Activated CD4-positive, alpha-beta T cell treated with anti-CD3 and anti-CD28 coated beads, Interleukin-2, amount 10 ng/mL, durations not matched to agents 7 days and 5 days (primary cell): ENCODE measurements around the gene SH3PXD2B. TPM values are rescaled to one million over a fixed set of nuclear protein-coding genes. Genes with fewer than 3 reads are reported as not detected.
"Not testable (repeated sequence)": the region's sequence is repeated elsewhere in the genome, so short reads cannot be mapped to it uniquely, and the experiment has no call there.

ENCODE experiments used
- CTCF ChIA-PET: fragments of 350-600 bp; sonication (Branson Sonifier 250); formaldehyde crosslinking; loops from one replicate; lab custom pipeline; 2021; ENCODE audit warnings: antibody characterized with exemption; lab: Charles Lee
- POLR2A ChIA-PET: fragments of 350-600 bp; sonication (Branson Sonifier 250); formaldehyde crosslinking; loops from one replicate; lab custom pipeline; 2021; ENCODE audit warnings: antibody characterized with exemption; lab: Charles Lee
- DNase-seq: peaks from one replicate; pipeline ENCODE4 v3.0.0-alpha.2; 2020
- H3K27ac Mint-ChIP-seq: one replicate; pipeline ENCODE4 v1.8.0; 2021; ENCODE audit warnings: mild to moderate bottlenecking, moderate library complexity, mixed read lengths
- H3K27me3 Mint-ChIP-seq: one replicate; pipeline ENCODE4 v1.8.0; 2021; ENCODE audit warnings: mixed read lengths
- H3K36me3 Mint-ChIP-seq: one replicate; pipeline ENCODE4 v1.8.0; 2021; ENCODE audit warnings: low read depth, mixed read lengths
- H3K4me1 Mint-ChIP-seq: one replicate; pipeline ENCODE4 v1.8.0; 2021; ENCODE audit warnings: mixed read lengths
- H3K4me3 Mint-ChIP-seq: one replicate; pipeline ENCODE4 v1.8.0; 2021; ENCODE audit warnings: mild to moderate bottlenecking, moderate library complexity, mixed read lengths
- H3K9me3 Mint-ChIP-seq: one replicate; pipeline ENCODE4 v1.8.0; 2021; ENCODE audit warnings: mixed read lengths
- total RNA-seq, 2 experiments: library from RNA; stranded (reverse); gene quantifications; one replicate each; pipeline ENCODE4 v1.2.3, GENCODE V29; 2021

SH3PXD2B gene
- total RNA-seq, 2 experiments from 2014 or later, result 0.33 to 0.35 TPM

DNA sequence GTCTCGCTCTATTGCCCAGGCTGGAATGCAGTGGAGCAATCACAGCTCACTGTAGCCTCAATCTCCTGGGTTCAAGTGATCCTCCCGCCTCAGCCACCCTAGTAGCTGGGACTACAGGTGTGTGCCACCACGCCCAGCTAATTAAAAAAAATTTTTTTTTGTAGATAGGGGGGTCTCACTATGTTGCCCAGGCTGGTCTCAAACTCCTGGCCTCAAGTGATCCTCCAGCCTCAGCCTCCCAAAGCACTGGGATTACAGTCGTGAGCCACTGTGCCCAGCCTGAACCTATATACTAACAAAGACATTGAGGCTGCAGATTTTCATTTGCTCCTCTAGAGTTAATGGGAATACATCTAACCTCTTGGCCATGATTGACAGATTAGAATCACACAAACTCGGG lies 105.6 kb downstream of the SH3PXD2B start:
- H3K4me1 Mint-ChIP-seq, POLR2A ChIA-PET, DNase-seq, H3K9me3 Mint-ChIP-seq, H3K4me3 Mint-ChIP-seq, CTCF ChIA-PET, H3K27ac Mint-ChIP-seq, H3K27me3 Mint-ChIP-seq, H3K36me3 Mint-ChIP-seq: not testable (repeated sequence)

DNA sequence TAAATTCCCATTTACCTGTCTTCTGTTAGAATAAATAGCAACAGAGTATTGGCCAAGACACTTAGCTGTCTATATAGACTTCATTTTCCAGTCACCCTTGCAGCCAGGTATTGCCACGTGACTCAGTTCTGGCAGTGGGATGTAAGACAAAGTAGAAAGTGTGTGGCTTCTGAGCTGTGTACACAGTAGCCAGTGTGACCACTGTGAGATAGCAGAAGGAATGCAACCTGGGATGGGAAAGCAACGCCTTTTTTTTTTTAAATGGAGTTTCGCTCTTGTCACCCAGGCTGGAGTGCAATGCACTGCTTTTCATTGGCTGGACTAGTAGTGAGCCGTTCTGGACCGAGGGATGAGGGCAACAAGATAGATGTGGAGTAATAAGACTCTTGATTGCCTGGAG lies 106.2 kb downstream of the SH3PXD2B start:
- ChIA-PET CTCF (interaction anchor here (0.7 kb wide), 1 partner anchor 26 kb away, joined by 3 read pairs; no protein-coding TSS in a partner anchor), POLR2A (no interaction called here)
- H3K36me3 Mint-ChIP-seq, result no peaks in the 10 kb centered on the region
- DNase-seq, result no peak
- no peaks in the 10 kb centered on the region for H3K27me3 Mint-ChIP-seq
- no peak overlapping the region for H3K4me3 Mint-ChIP-seq
- H3K9me3 Mint-ChIP-seq, result no peaks in the 10 kb centered on the region
- H3K27ac Mint-ChIP-seq, result no peak overlapping the region
- no peaks in the 10 kb centered on the region for H3K4me1 Mint-ChIP-seq

DNA sequence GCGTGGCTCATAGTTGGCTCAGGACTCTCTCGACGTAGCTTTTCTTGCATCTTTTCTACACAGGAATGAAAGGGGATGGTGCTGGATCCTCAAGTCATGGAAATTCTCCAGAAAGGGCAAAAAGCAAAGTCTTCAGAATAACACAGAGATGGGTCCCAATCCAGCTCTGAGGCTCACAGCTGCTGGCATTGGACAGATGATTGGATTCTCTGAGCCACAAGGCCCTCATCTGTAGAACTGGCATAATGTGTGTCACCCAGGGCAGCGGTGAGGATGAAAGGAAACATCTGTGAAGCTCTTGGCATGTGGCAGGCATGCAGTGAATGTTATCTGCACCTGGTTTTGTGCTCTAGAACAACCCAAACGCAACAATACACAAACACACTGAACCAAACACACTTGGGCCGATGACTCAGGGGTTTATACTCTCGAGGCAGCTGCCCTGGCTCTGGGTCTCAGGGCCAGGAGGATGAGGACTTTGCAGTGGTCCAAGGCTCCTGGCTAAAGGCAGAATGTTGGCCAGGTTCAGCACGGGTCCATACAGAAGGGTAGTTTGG lies 106.8 kb downstream of the SH3PXD2B start:
- no peaks in the 10 kb centered on the region for H3K4me1 Mint-ChIP-seq
- ChIA-PET POLR2A (no interaction called here), CTCF (interaction anchor here (0.7 to 1.1 kb wide), 2 partner anchors 27 to 104 kb away, joined by 3 read pairs; no protein-coding TSS in a partner anchor)
- H3K4me3 Mint-ChIP-seq, result no peak overlapping the region
- no peaks in the 10 kb centered on the region for H3K27me3 Mint-ChIP-seq
- no peak for DNase-seq
- no peak overlapping the region for H3K27ac Mint-ChIP-seq
- no peaks in the 10 kb centered on the region for H3K36me3 Mint-ChIP-seq
- H3K9me3 Mint-ChIP-seq, result no peaks in the 10 kb centered on the region

DNA sequence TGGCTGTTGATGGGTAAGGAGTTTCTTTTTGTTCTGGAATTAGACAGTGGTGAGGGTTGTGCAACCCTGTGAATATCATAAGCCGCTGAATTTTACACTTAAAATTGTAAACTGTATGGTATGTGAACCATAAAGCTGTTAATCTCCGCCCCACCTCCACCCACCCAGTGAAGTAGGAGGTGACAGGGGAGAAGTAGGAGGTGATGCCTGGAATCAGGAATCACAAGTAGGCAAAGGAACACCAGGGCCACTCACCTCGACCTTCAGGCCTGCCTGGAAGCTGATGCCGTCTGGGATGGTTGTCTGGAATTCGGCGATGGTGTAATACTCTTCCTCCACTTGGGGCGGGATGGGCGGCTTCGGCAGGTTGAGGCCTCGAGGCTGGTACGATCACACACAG lies 108.4 kb downstream of the SH3PXD2B start:
- POLR2A ChIA-PET, result no interaction called here
- H3K27me3 Mint-ChIP-seq, result no peaks in the 10 kb centered on the region
- no peaks in the 10 kb centered on the region for H3K36me3 Mint-ChIP-seq
- H3K27ac Mint-ChIP-seq, result no peak overlapping the region
- DNase-seq, result no peak
- H3K4me3 Mint-ChIP-seq, result no peak overlapping the region
- CTCF ChIA-PET, result no interaction called here
- H3K9me3 Mint-ChIP-seq, result no peaks in the 10 kb centered on the region
- H3K4me1 Mint-ChIP-seq, result no peaks in the 10 kb centered on the region

DNA sequence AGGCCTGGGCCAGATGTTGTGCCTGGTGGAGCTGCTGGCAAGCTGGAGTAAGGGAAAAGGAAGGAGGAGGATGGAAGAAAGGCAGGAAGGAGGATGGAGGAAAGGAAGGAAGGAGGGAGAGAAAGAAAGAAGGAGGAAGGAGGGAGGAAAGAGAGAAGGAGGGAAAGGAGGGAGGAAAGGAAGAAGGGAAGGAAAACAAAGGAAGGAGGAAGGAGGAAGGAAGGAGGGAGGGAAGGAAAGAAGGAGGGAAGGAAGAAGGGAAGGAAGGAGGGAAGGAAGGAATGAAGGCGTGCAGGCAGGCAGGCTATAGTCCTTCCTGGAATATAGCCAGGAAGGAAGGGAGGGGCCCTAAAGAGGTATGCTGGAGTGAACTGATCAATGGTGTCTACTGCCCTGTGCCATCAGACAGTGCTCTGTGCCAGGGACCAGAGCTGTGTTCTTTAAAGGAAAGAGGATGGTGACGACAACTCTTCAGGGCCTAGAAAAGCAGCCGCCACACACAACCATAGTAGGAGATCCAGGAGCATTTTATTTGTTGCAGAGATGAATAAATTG lies 109.4 kb downstream of the SH3PXD2B start:
- POLR2A ChIA-PET, result no interaction called here
- Mint-ChIP-seq H3K9me3 (no peaks in the 10 kb centered on the region), H3K27ac (no peak overlapping the region), H3K4me1 (no peaks in the 10 kb centered on the region), H3K36me3 (no peaks in the 10 kb centered on the region), H3K27me3 (no peaks in the 10 kb centered on the region), H3K4me3 (no peak overlapping the region)
- no peak for DNase-seq
- CTCF ChIA-PET, result no interaction called here

DNA sequence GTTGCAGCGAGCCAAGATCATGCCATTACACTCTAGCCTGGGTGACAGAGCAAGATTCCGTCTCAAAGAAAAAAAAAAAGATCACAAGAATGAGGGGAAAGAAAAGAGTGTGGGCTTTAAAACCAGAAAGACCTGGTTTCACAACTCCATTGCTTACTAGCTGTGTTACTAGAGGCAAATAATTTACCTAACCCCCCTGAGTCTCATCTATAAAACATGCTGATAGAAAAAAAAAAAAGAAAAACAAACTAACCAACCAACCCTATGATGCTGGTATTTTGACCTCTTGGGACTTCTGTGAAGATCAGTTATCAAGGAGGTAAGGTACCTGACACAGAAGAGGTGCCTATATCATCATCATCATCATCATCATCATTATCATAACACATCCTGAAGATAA lies 110.6 kb downstream of the SH3PXD2B start:
- Mint-ChIP-seq H3K4me3 (no peak overlapping the region), H3K27ac (no peak overlapping the region)
- no peak for DNase-seq

DNA sequence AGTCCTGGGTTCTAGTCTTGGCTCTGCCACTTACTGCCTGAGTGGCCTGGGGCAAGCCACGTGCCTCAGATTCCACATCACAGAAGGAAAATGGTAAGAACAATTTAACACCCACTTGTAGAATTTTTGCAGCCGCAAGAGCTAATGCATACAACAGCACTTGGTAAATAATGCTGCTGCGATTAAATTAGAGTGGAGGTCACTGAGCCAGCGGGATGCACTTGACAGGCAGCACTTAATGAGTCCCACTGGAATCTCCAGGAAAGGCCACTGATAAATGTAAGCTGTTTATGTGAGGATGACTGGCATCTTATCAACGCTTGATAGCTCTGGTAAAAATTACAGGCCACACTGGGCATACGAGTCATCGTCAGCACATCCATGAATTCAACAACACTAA lies 111.4 kb downstream of the SH3PXD2B start:
- Mint-ChIP-seq H3K27me3 (no peaks in the 10 kb centered on the region), H3K36me3 (no peaks in the 10 kb centered on the region), H3K9me3 (no peaks in the 10 kb centered on the region), H3K4me3 (no peak overlapping the region), H3K4me1 (no peaks in the 10 kb centered on the region), H3K27ac (no peak overlapping the region)
- CTCF ChIA-PET, result interaction anchor here (1.0 kb wide), 1 partner anchor 498 kb away, joined by 3 read pairs; no protein-coding TSS in a partner anchor
- no peak for DNase-seq
- POLR2A ChIA-PET, result no interaction called here

More for the DNA sequence above, 110.6 kb downstream of the SH3PXD2B start:
- Mint-ChIP-seq H3K9me3 (no peaks in the 10 kb centered on the region), H3K36me3 (no peaks in the 10 kb centered on the region), H3K27me3 (no peaks in the 10 kb centered on the region), H3K4me1 (no peaks in the 10 kb centered on the region)
- ChIA-PET POLR2A (no interaction called here), CTCF (interaction anchor here (1.0 kb wide), 1 partner anchor 499 kb away, joined by 3 read pairs; no protein-coding TSS in a partner anchor)

DNA sequence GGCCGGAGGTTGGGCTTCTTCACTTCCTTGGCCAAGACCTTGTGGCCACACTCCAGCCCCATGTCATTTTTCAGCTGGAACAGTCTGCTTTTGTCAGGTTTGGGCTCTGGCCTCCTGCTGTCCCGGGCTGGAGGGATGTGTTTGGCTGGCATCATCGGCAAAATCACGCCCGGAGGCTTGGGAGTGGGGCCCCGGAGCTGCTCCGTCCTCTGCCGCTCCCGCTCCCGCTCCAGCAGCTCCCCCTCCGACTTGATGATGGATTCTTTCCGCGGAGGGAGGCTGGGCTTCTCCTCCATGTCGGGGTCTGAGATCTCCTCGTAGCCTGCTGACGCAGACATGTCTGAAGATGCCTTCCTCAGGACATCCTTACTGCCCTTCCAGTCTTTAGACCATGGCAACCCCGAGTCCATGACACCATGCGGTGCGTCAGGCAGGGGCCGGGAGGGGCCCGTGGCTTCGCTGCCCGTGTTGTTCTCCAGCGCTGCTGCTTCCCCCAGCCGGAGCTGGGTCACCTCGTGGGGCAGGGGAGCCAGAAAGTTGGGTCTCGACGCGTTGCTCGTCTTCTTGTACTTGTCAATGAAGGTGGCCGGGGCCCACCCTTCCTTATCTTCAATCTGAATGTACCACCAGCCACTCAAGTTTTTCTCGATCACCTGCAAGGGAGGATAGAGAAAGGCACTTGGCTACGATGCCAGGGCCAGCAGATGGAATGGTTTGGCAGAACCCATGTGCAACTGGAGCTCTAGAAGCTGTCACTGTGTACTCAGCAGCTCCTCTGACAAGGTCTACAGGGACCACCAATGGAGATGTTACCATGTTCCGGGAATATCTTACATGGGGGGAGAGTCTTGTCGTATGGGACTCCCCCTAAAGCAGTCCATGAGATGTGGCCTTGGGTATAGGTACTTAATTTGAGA lies 114.8 kb downstream of the SH3PXD2B start:
- Mint-ChIP-seq H3K9me3 (no peaks in the 10 kb centered on the region), H3K36me3 (no peaks in the 10 kb centered on the region), H3K27ac (no peak overlapping the region), H3K27me3 (no peaks in the 10 kb centered on the region), H3K4me1 (no peaks in the 10 kb centered on the region), H3K4me3 (no peak overlapping the region)
- ChIA-PET POLR2A (interaction anchor here (0.6 kb wide), 1 partner anchor 140 kb away, joined by 3 read pairs; no protein-coding TSS in a partner anchor), CTCF (interaction anchor here (0.6 to 1.0 kb wide), 2 partner anchors 19 to 421 kb away, joined by 3 read pairs; no protein-coding TSS in a partner anchor)
- DNase-seq, result no peak

DNA sequence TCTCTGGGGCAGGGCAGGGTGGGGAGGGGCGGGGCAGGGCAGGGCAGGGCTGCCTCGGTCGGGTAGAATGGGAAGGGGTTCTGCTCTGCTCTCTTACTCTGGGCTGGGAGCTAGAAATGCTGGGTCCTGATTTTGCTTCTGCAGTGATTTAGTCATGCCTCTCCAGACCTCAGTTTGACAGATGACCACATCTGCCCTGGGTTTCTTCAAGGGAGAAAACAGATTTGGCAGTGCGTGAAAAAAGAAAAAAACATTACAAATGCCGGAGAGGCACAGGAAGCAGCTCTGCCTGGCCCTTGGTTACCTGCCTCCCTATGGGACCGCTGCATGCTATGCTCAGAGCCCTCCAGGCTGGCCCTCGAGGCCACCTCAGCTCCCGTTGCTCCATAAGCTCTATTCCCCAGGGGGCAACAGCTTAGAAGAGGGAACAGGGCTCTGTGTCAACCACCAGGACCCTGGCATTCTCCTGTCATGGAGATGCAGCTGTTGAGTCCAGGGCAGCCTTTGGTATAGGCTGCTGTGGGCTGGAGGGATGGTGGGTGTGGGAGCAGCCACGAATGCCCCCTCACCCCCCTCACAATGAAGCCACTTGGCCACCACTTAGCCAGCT lies 117.5 kb downstream of the SH3PXD2B start:
- H3K27me3 Mint-ChIP-seq, result no peaks in the 10 kb centered on the region
- H3K4me3 Mint-ChIP-seq, result no peak overlapping the region
- DNase-seq, result no peak
- no peaks in the 10 kb centered on the region for H3K9me3 Mint-ChIP-seq
- H3K27ac Mint-ChIP-seq, result no peak overlapping the region
- no peaks in the 10 kb centered on the region for H3K4me1 Mint-ChIP-seq
- POLR2A ChIA-PET, result no interaction called here
- H3K36me3 Mint-ChIP-seq, result no peaks in the 10 kb centered on the region
- CTCF ChIA-PET, result interaction anchor here (0.7 kb wide), 1 partner anchor 20 kb away, joined by 3 read pairs; no protein-coding TSS in a partner anchor

DNA sequence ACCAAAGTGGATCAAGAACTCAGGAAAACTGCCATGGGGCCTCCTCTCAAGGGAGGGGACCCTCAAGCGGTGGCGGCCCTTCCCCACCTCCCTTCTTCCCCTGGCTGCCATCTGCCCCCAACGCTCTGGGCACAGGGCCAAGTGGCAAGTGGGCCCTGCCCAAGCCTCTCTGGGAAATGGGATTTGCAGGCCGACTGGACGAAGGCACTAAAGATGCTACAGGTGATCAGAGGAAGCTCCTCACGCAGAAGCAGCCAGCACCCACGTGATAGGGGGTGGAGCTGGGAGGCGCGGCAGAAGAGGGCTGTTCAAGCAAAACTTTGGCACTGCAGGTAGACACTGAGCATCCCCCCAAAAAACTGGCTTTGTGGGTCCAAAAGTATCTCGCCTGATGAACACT lies 118.1 kb downstream of the SH3PXD2B start:
- CTCF ChIA-PET, result interaction anchor here (0.7 to 1.0 kb wide), 2 partner anchors 16 to 19 kb away, joined by 3 read pairs; no protein-coding TSS in a partner anchor

DNA sequence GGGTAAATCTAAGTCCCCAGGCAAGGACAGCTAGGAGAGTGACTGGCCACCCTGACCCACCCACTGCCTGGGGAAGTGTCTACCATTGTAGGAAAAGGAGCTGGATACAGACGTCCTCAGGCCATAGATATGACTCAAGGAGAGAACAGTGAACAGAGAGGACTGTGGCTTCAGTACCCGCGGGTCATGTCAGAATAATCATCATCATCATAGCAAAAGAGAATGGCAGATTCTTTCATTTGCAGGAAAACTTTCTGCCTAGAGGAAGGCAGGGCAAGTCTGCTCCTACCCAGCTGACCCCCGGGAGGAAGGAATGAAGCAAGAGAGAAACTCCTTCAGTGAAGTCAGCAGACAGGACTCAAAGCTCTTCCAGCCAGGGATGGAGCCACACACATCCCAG lies 118.6 kb downstream of the SH3PXD2B start:
- Mint-ChIP-seq H3K9me3 (no peaks in the 10 kb centered on the region), H3K4me1 (no peaks in the 10 kb centered on the region), H3K27ac (no peak overlapping the region), H3K27me3 (no peaks in the 10 kb centered on the region), H3K36me3 (no peaks in the 10 kb centered on the region), H3K4me3 (no peak overlapping the region)
- POLR2A ChIA-PET, result no interaction called here
- CTCF ChIA-PET, result interaction anchor here (0.7 to 1.0 kb wide), 2 partner anchors 15 to 19 kb away, joined by 3 read pairs; no protein-coding TSS in a partner anchor
- DNase-seq, result no peak

More for the DNA sequence above, 118.1 kb downstream of the SH3PXD2B start:
- DNase-seq, result no peak
- Mint-ChIP-seq H3K27ac (no peak overlapping the region), H3K4me1 (no peaks in the 10 kb centered on the region), H3K9me3 (no peaks in the 10 kb centered on the region), H3K4me3 (no peak overlapping the region), H3K36me3 (no peaks in the 10 kb centered on the region), H3K27me3 (no peaks in the 10 kb centered on the region)
- POLR2A ChIA-PET, result no interaction called here

DNA sequence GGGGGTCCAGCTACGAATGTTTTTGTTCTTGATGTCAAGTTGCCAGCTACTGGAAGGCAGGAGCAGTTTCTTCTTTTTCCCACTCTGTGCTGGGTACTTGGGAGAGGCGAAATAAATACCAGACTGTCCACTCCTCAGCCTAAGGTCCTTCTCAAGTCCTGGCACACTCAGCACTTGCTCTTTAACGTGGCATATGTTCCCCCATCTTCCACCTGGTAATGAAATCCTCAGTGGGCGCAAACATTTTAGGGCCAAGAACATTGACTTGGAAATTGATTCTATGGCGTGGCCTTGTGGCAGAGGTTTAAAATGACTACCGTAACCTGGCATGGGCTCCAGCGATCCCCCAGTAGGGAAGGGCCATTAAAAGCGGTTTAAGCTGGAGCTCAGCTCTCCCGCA lies 119.7 kb downstream of the SH3PXD2B start:
- Mint-ChIP-seq H3K4me1 (no peaks in the 10 kb centered on the region), H3K27ac (no peak overlapping the region), H3K27me3 (no peaks in the 10 kb centered on the region), H3K4me3 (no peak overlapping the region), H3K36me3 (no peaks in the 10 kb centered on the region), H3K9me3 (no peaks in the 10 kb centered on the region)
- ChIA-PET POLR2A (no interaction called here), CTCF (interaction anchor here (1.4 kb wide), 1 partner anchor 17 kb away, joined by 3 read pairs; no protein-coding TSS in a partner anchor)
- no peak for DNase-seq
